OCI-LY7 (cell line): ENCODE results near the gene RIF1. TPM values are rescaled to one million over a fixed set of nuclear protein-coding genes. Genes with fewer than 3 reads are reported as not detected.

Source experiments
- BruUV-seq: library from RNA; stranded (reverse); fragments of 400-500 nt; replicated peaks from 2 replicates; lab custom pipeline; 2021; lab: Mats Ljungman, UMichigan
- CTCF ChIA-PET: fragments of 300-600 bp; sonication (Branson Sonifier 250); formaldehyde crosslinking; loops from one replicate; lab custom pipeline; 2022; ENCODE audit warnings: antibody characterized with exemption; ENCODE audit not compliant: unreplicated experiment; lab: Charles Lee
- POLR2A ChIA-PET: fragments of 300-600 bp; sonication (Branson Sonifier 250); formaldehyde crosslinking; loops from one replicate; lab custom pipeline; 2022; ENCODE audit warnings: antibody characterized with exemption; lab: Charles Lee
- DNase-seq: peaks from one replicate; pipeline ENCODE4 v3.0.0-alpha.2; 2015; ENCODE audit warnings: low spot score
- H2AFZ ChIP-seq: fragments of 200-600 bp; sonication (generic), shearing (Covaris generic); 2 replicates; pipeline ENCODE4 v1.6.1; 2014; ENCODE audit warnings: mild to moderate bottlenecking, antibody characterized with exemption, low read length, moderate library complexity
- H3K27ac ChIP-seq: fragments of 200-600 bp; sonication (generic); 2 replicates; pipeline ENCODE4 v1.5.1; 2014; ENCODE audit warnings: mixed run types, low read depth, mild to moderate bottlenecking, moderate library complexity, low read length, inconsistent platforms; ENCODE audit not compliant: poor library complexity, severe bottlenecking
- H3K36me3 ChIP-seq: fragments of 200-600 bp; sonication (generic); 2 replicates; pipeline ENCODE4 v1.6.1; 2014; ENCODE audit warnings: mild to moderate bottlenecking, antibody characterized with exemption, low read length, moderate library complexity, mixed read lengths; ENCODE audit not compliant: insufficient read depth
- H3K4me1 ChIP-seq: fragments of 200-600 bp; sonication (generic); 2 replicates; pipeline ENCODE4 v1.5.1; 2014; ENCODE audit warnings: mild to moderate bottlenecking, low read length; ENCODE audit not compliant: insufficient read depth, poor library complexity, severe bottlenecking
- H3K4me2 ChIP-seq: fragments of 200-600 bp; sonication (generic); 2 replicates; pipeline ENCODE4 v1.6.1; 2014; ENCODE audit warnings: mild to moderate bottlenecking, low read length
- H3K4me3 ChIP-seq: fragments of 200-600 bp; sonication (generic); 2 replicates; pipeline ENCODE4 v1.5.1; 2014; ENCODE audit warnings: mild to moderate bottlenecking, low read depth, low read length; ENCODE audit not compliant: poor library complexity, severe bottlenecking
- H3K79me2 ChIP-seq: fragments of 200-600 bp; sonication (generic); 2 replicates; pipeline ENCODE4 v1.6.1; 2016; ENCODE audit warnings: low read depth, mild to moderate bottlenecking, low read length, moderate library complexity, mixed read lengths; ENCODE audit not compliant: insufficient read depth
- H3K9me2 ChIP-seq: fragments of 200-600 bp; sonication (generic); 2 replicates; pipeline ENCODE4 v1.6.1; 2016; ENCODE audit warnings: mild to moderate bottlenecking, low read length, mixed read lengths; ENCODE audit not compliant: insufficient read depth
- H3K9me3 ChIP-seq: fragments of 200-600 bp; sonication (generic); 2 replicates; pipeline ENCODE4 v1.6.1; 2014; ENCODE audit warnings: mild to moderate bottlenecking, mixed run types, low read length, mixed read lengths
- H4K20me1 ChIP-seq: fragments of 200-600 bp; sonication (generic); 2 replicates; pipeline ENCODE4 v1.6.1; 2014; ENCODE audit warnings: mild to moderate bottlenecking, antibody characterized with exemption, low read length, moderate library complexity, mixed read lengths; ENCODE audit not compliant: insufficient read depth
- CTCF ChIP-seq: fragments of 200-600 bp; sonication (generic); conservative IDR thresholded peaks from 2 replicates; pipeline ENCODE4 v1.5.1; 2014; ENCODE audit warnings: mild to moderate bottlenecking, antibody characterized with exemption, low read length, moderate library complexity, mixed read lengths
- EZH2phosphoT487 ChIP-seq: fragments of 200-600 bp; sonication (generic); IDR thresholded peaks from 2 replicates; pipeline ENCODE4 v1.6.1; 2018; ENCODE audit warnings: low read depth, borderline replicate concordance, mild to moderate bottlenecking, mixed run types, antibody characterized with exemption, low read length, moderate library complexity, mixed read lengths
- intact Hi-C: fragments of 100-400 bp; cut with micrococcal nuclease; formaldehyde crosslinking; loops from one replicate; pipeline ENCODE4 v1.10.0; 2022; ENCODE audit not compliant: unreplicated experiment
- total RNA-seq, 2 experiments: library from RNA; depleted of rRNA in 1 of 2; stranded (reverse); fragments of >200 nt in 1 of 2; shearing (Covaris generic) in 1 of 2; gene quantifications; 2 replicates each; pipeline ENCODE4 v1.2.3, GENCODE V29; 2014 to 2022

Gene RIF1
- total RNA-seq, 2 experiments from 2014 or later, result 45.3 to 71.4 TPM

DNA sequence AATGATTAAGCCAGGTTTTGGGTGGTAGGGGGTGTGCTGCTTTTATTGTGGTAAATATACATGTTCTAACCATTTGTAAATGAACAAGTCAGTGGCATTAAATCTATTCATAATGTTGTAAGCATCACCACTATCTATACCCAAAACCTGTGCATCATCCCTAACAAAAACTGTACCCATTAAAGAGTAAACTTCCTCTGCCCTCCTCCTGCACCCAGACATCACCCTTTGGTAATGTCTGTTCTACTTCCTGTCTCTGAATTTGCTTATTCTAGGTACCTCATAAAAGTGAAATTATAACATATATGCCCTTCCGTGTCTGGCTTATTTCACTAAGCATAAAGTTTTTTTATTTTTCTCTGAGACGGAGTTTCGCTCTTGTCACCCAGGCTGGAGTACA lies 14.1 kb downstream of the RIF1 start:
- Histone ChIP-seq H3K4me1 (no peaks in the 10 kb centered on the region), H3K79me2 (peaks cover 33% of the 10 kb centered on the region; the same call in 1 of the 2 replicates), H3K27ac (no peak overlapping the region), H4K20me1 (peaks cover 13% of the 10 kb centered on the region), H3K4me3 (no peak overlapping the region), H3K9me2 (no peaks in the 10 kb centered on the region), H3K9me3 (no peaks in the 10 kb centered on the region), H3K4me2 (0 out of 2 replicates have a peak overlapping the region, but pooled peaks have one; percentile 0), H3K36me3 (peaks cover 98% of the 10 kb centered on the region), H2AFZ (no peak overlapping the region)
- ChIA-PET POLR2A (interaction anchor here (1.2 kb wide), 1 partner anchor 18 kb away, joined by 3 read pairs; no protein-coding TSS in a partner anchor), CTCF (no interaction called here)
- DNase-seq, result no peak
- intact Hi-C loops, result loop anchor here (5.0 kb wide), 1 partner anchor 44 kb away; no protein-coding TSS in a partner anchor
- no peak for TF ChIP-seq EZH2phosphoT487
- TF ChIP-seq CTCF, result no peak
- TSS peak; percentile 16 for BruUV-seq

GRCh38 chr2:151437630-151438029 lies 27.9 kb downstream of the RIF1 start:
- no peak overlapping the region for H3K4me2 ChIP-seq
- peak; percentile 44 for DNase-seq
- no peak overlapping the region for H3K27ac ChIP-seq
- BruUV-seq, result no TSS peak
- no peaks in the 10 kb centered on the region for H3K79me2 ChIP-seq
- no peaks in the 10 kb centered on the region for H3K9me2 ChIP-seq
- no peaks in the 10 kb centered on the region for H3K4me1 ChIP-seq
- no peaks in the 10 kb centered on the region for H3K9me3 ChIP-seq
- ChIA-PET POLR2A (interaction anchor here (0.5 to 1.5 kb wide), 3 partner anchors 12 to 17 kb away, joined by 4 to 8 read pairs (median 5); no protein-coding TSS in a partner anchor), CTCF (no interaction called here)
- peaks cover 95% of the 10 kb centered on the region for H3K36me3 ChIP-seq
- H2AFZ ChIP-seq, result no peak overlapping the region
- H4K20me1 ChIP-seq, result peaks cover 10% of the 10 kb centered on the region; the same call in 1 of the 2 replicates
- H3K4me3 ChIP-seq, result no peak overlapping the region
- intact Hi-C loops, result no loop called here
- peak; percentile 85 for TF ChIP-seq CTCF
- TF ChIP-seq EZH2phosphoT487, result no peak

- Histone ChIP-seq H3K27ac (no peak overlapping the region), H3K4me3 (no peak overlapping the region), H3K36me3 (peaks cover 96% of the 10 kb centered on the region), H3K79me2 (no peaks in the 10 kb centered on the region), H3K4me1 (no peaks in the 10 kb centered on the region), H3K9me3 (no peaks in the 10 kb centered on the region), H3K9me2 (no peaks in the 10 kb centered on the region), H2AFZ (no peak overlapping the region), H3K4me2 (no peak overlapping the region), H4K20me1 (peaks cover 10% of the 10 kb centered on the region; the same call in 1 of the 2 replicates)
- DNase-seq, result no peak
- no TSS peak for BruUV-seq
- CTCF ChIA-PET, result no interaction called here
- POLR2A ChIA-PET, result interaction anchor here (1.0 to 1.5 kb wide), 2 partner anchors 13 kb away, joined by 4 to 8 read pairs; no protein-coding TSS in a partner anchor
- intact Hi-C loops, result no loop called here
- TF ChIP-seq EZH2phosphoT487 (no peak), CTCF (no peak)
Observed at GRCh38 chr2:151438506-151438905, 28.8 kb downstream of the RIF1 start.
